KMS-11 (cell line): ENCODE measurements around the gene GALNTL6.

Experiments
- H2AFZ ChIP-seq: fragments of 200-600 bp; sonication (generic); 2 replicates; pipeline ENCODE4 v1.6.1; 2016; ENCODE audit warnings: antibody characterized with exemption, mixed run types, low read depth
- H3K27ac ChIP-seq: fragments of 200-600 bp; sonication (generic); 2 replicates; pipeline ENCODE4 v1.6.1; 2016; ENCODE audit warnings: mild to moderate bottlenecking, mixed run types
- H3K27me3 ChIP-seq: fragments of 200-600 bp; sonication (generic); 2 replicates; pipeline ENCODE4 v1.6.1; 2017; ENCODE audit warnings: mild to moderate bottlenecking, low read depth, mixed run types, moderate library complexity; ENCODE audit not compliant: insufficient read depth
- H3K36me3 ChIP-seq: fragments of 200-600 bp; sonication (generic); 2 replicates; pipeline ENCODE4 v1.6.1; 2017; ENCODE audit warnings: mild to moderate bottlenecking, mixed run types; ENCODE audit not compliant: insufficient read depth
- H3K4me1 ChIP-seq: fragments of 200-600 bp; sonication (generic); 2 replicates; pipeline ENCODE4 v1.6.1; 2016; ENCODE audit warnings: mild to moderate bottlenecking, low read depth, mixed run types; ENCODE audit not compliant: poor library complexity, severe bottlenecking
- H3K4me2 ChIP-seq: fragments of 200-600 bp; sonication (generic); 2 replicates; pipeline ENCODE4 v1.7.0; 2016; ENCODE audit warnings: mild to moderate bottlenecking, mixed run types
- H3K4me3 ChIP-seq: fragments of 200-600 bp; sonication (generic); IDR thresholded peaks from 2 replicates; pipeline ENCODE4 v1.6.1; 2017; ENCODE audit warnings: low read depth, low read length, mixed read lengths; ENCODE audit not compliant: insufficient read depth
- H3K79me2 ChIP-seq: fragments of 200-600 bp; sonication (generic); 2 replicates; pipeline ENCODE4 v1.6.1; 2016; ENCODE audit warnings: low read depth, mixed run types; ENCODE audit not compliant: insufficient read depth
- H3K9ac ChIP-seq: fragments of 200-600 bp; sonication (generic); 2 replicates; pipeline ENCODE4 v1.6.1; 2016; ENCODE audit warnings: mild to moderate bottlenecking, mixed run types
- H4K20me1 ChIP-seq: fragments of 200-600 bp; sonication (generic); 2 replicates; pipeline ENCODE4 v1.6.1; 2016; ENCODE audit warnings: mild to moderate bottlenecking, mixed run types; ENCODE audit not compliant: insufficient read depth
- CTCF ChIP-seq: fragments of 200-600 bp; sonication (generic); conservative IDR thresholded peaks from 2 replicates; pipeline ENCODE4 v1.6.1; 2017; ENCODE audit warnings: low read depth, mild to moderate bottlenecking, antibody characterized with exemption, low read length, moderate library complexity, mixed read lengths

Gene GALNTL6

GRCh38 chr4:172143605-172144314 lies 330.6 kb downstream of the GALNTL6 start:
- no peaks in the 10 kb centered on the region for H3K27me3 ChIP-seq
- no peak overlapping the region for H3K9ac ChIP-seq
- H4K20me1 ChIP-seq = no peaks in the 10 kb centered on the region; the same call in 1 of the 2 replicates
- H3K79me2 ChIP-seq = no peaks in the 10 kb centered on the region
- no peak overlapping the region for H2AFZ ChIP-seq
- H3K4me3 ChIP-seq = no peak overlapping the region
- no peak for TF ChIP-seq CTCF
- no peak overlapping the region for H3K4me2 ChIP-seq
- no peaks in the 10 kb centered on the region for H3K36me3 ChIP-seq
- H3K27ac ChIP-seq = no peak overlapping the region
- no peaks in the 10 kb centered on the region for H3K4me1 ChIP-seq

GRCh38 chr4:172147687-172148086 lies 334.5 kb downstream of the GALNTL6 start:
- Histone ChIP-seq H3K79me2 (no peaks in the 10 kb centered on the region), H3K27me3 (no peaks in the 10 kb centered on the region), H3K4me2 (no peak overlapping the region), H3K27ac (no peak overlapping the region), H2AFZ (no peak overlapping the region), H4K20me1 (no peaks in the 10 kb centered on the region; the same call in 1 of the 2 replicates), H3K36me3 (no peaks in the 10 kb centered on the region), H3K9ac (no peak overlapping the region), H3K4me1 (no peaks in the 10 kb centered on the region), H3K4me3 (no peak overlapping the region)
- no peak for TF ChIP-seq CTCF

GRCh38 chr4:172149329-172149728 lies 336.1 kb downstream of the GALNTL6 start:
- no peak overlapping the region for H2AFZ ChIP-seq
- H3K4me2 ChIP-seq = no peak overlapping the region
- TF ChIP-seq CTCF = no peak
- no peak overlapping the region for H3K9ac ChIP-seq
- H3K4me1 ChIP-seq = no peaks in the 10 kb centered on the region
- no peaks in the 10 kb centered on the region for H4K20me1 ChIP-seq
- no peaks in the 10 kb centered on the region for H3K36me3 ChIP-seq
- H3K27me3 ChIP-seq = no peaks in the 10 kb centered on the region
- no peak overlapping the region for H3K4me3 ChIP-seq
- no peaks in the 10 kb centered on the region for H3K79me2 ChIP-seq
- no peak overlapping the region for H3K27ac ChIP-seq

GRCh38 chr4:172152284-172152683 lies 339.1 kb downstream of the GALNTL6 start:
- no peak overlapping the region for H3K9ac ChIP-seq
- H3K36me3 ChIP-seq = no peaks in the 10 kb centered on the region
- TF ChIP-seq CTCF = no peak
- no peaks in the 10 kb centered on the region for H4K20me1 ChIP-seq
- no peaks in the 10 kb centered on the region for H3K4me1 ChIP-seq
- no peaks in the 10 kb centered on the region for H3K79me2 ChIP-seq
- H3K4me3 ChIP-seq = no peak overlapping the region
- no peaks in the 10 kb centered on the region for H3K27me3 ChIP-seq
- no peak overlapping the region for H3K4me2 ChIP-seq
- H2AFZ ChIP-seq = no peak overlapping the region
- H3K27ac ChIP-seq = no peak overlapping the region
